Osteocyte (in vitro differentiated cells): ENCODE data around the gene PLEKHA6. TPM values are rescaled to one million over a fixed set of nuclear protein-coding genes. Genes with fewer than 3 reads are reported as not detected.

Experiments used
- DNase-seq: peaks from one replicate; pipeline ENCODE4 v3.0.0; 2021; ENCODE audit warnings: mixed read lengths; ENCODE audit not compliant: unreplicated experiment; ENCODE audit errors: extremely low spot score
- H3K27ac Mint-ChIP-seq: one replicate; pipeline ENCODE4 v1.8.0; 2021; ENCODE audit warnings: mild to moderate bottlenecking, mixed read lengths; ENCODE audit not compliant: unreplicated experiment
- H3K27me3 Mint-ChIP-seq: one replicate; pipeline ENCODE4 v1.8.0; 2021; ENCODE audit warnings: mixed read lengths; ENCODE audit not compliant: unreplicated experiment
- H3K36me3 Mint-ChIP-seq: one replicate; pipeline ENCODE4 v1.8.0; 2021; ENCODE audit warnings: mixed read lengths; ENCODE audit not compliant: unreplicated experiment
- H3K4me1 Mint-ChIP-seq: one replicate; pipeline ENCODE4 v1.8.0; 2021; ENCODE audit warnings: mixed read lengths; ENCODE audit not compliant: unreplicated experiment
- H3K4me3 Mint-ChIP-seq: one replicate; pipeline ENCODE4 v1.8.0; 2021; ENCODE audit warnings: mild to moderate bottlenecking, moderate library complexity, mixed read lengths; ENCODE audit not compliant: unreplicated experiment
- H3K9me3 Mint-ChIP-seq: one replicate; pipeline ENCODE4 v1.8.0; 2021; ENCODE audit warnings: mixed read lengths; ENCODE audit not compliant: unreplicated experiment
- CTCF ChIP-seq: fragments of 200-600 bp; sonication (generic); IDR thresholded peaks from 2 replicates; pipeline ENCODE4 v1.5.0; 2021; ENCODE audit warnings: antibody characterized with exemption, mild to moderate bottlenecking, moderate library complexity
- total RNA-seq: library from RNA; stranded (reverse); gene quantifications from 2 replicates; pipeline ENCODE4 v1.2.1, GENCODE V29; 2021

The PLEKHA6 gene
- total RNA-seq, 1 donor from 2014 or later, result 0.24 TPM

GRCh38 chr1:204180133-204180532 lies 179.6 kb downstream of the PLEKHA6 start:
- DNase-seq, result no peak
- no peak for TF ChIP-seq CTCF
- Mint-ChIP-seq H3K4me1 (no peaks in the 10 kb centered on the region), H3K4me3 (no peak overlapping the region), H3K9me3 (no peaks in the 10 kb centered on the region), H3K27me3 (peaks cover 39% of the 10 kb centered on the region), H3K36me3 (no peaks in the 10 kb centered on the region), H3K27ac (no peak overlapping the region)

- no peak for DNase-seq
- Mint-ChIP-seq H3K36me3 (no peaks in the 10 kb centered on the region), H3K4me3 (no peak overlapping the region), H3K27ac (no peak overlapping the region), H3K9me3 (no peaks in the 10 kb centered on the region), H3K27me3 (peaks cover 35% of the 10 kb centered on the region), H3K4me1 (no peaks in the 10 kb centered on the region)
- TF ChIP-seq CTCF, result no peak
These were observed 181.0 kb downstream of the PLEKHA6 start for GRCh38 chr1:204178487-204179281.

GRCh38 chr1:204177133-204177532 lies 182.6 kb downstream of the PLEKHA6 start:
- Mint-ChIP-seq H3K27ac (no peak overlapping the region), H3K36me3 (no peaks in the 10 kb centered on the region), H3K4me1 (no peaks in the 10 kb centered on the region), H3K4me3 (no peak overlapping the region), H3K9me3 (no peaks in the 10 kb centered on the region), H3K27me3 (peaks cover 37% of the 10 kb centered on the region)
- no peak for DNase-seq
- no peak for TF ChIP-seq CTCF

- H3K9me3 Mint-ChIP-seq, result no peaks in the 10 kb centered on the region
- H3K4me3 Mint-ChIP-seq, result no peak overlapping the region
- no peak for TF ChIP-seq CTCF
- no peak overlapping the region for H3K27ac Mint-ChIP-seq
- no peaks in the 10 kb centered on the region for H3K4me1 Mint-ChIP-seq
- no peaks in the 10 kb centered on the region for H3K36me3 Mint-ChIP-seq
- peaks cover 30% of the 10 kb centered on the region for H3K27me3 Mint-ChIP-seq
- DNase-seq, result no peak
These were observed 183.7 kb downstream of the PLEKHA6 start for GRCh38 chr1:204176049-204176448.

GRCh38 chr1:204174958-204175357 lies 184.8 kb downstream of the PLEKHA6 start:
- no peak for DNase-seq
- Mint-ChIP-seq H3K4me3 (no peak overlapping the region), H3K4me1 (no peaks in the 10 kb centered on the region), H3K9me3 (peaks cover 8% of the 10 kb centered on the region), H3K27me3 (peaks cover 26% of the 10 kb centered on the region), H3K27ac (no peak overlapping the region), H3K36me3 (no peaks in the 10 kb centered on the region)
- no peak for TF ChIP-seq CTCF
